Measurements from ENCODE around the gene TEX12.
"Not testable (repeated sequence)": the region's sequence is repeated elsewhere in the genome, so short reads cannot be mapped to it uniquely, and the experiment has no call there.

Gene TEX12

GRCh38 chr11:112165049-112165448, 2.1 kb upstream of the TEX12 start:
- no peak for DNase-seq (ENCODE audit: low read depth)

GRCh38 chr11:112166562-112166961, 610 bp upstream of the TEX12 start:
- no peak for DNase-seq (ENCODE audit: low read depth)

GRCh38 chr11:112172362-112172994, 5.3 kb downstream of the TEX12 start:
- DNase-seq (ENCODE audit: low read depth) = no peak

GRCh38 chr11:112173152-112173551, 6.0 kb downstream of the TEX12 start:
- no peak for DNase-seq (ENCODE audit: low read depth)

GRCh38 chr11:112174789-112175598, 7.8 kb downstream of the TEX12 start, which contains the start of gene BCO2:
BCO2 (plus strand) TSS chr11:112175512; CDS start chr11:112175602, 90 bp downstream.
- peak; percentile 77 for DNase-seq (ENCODE audit: low read depth)

- DNase-seq (ENCODE audit: low read depth) = no peak
Observed at GRCh38 chr11:112175599-112175952, 8.4 kb downstream of the TEX12 start.

GRCh38 chr11:112176077-112176476, 8.9 kb downstream of the TEX12 start:
- DNase-seq (ENCODE audit: low read depth) = no peak

GRCh38 chr11:112177589-112177988, 10.4 kb downstream of the TEX12 start:
- DNase-seq (ENCODE audit: low read depth) = no peak

- no peak for DNase-seq (ENCODE audit: low read depth)
Observed at GRCh38 chr11:112178428-112178827, 11.3 kb downstream of the TEX12 start.

GRCh38 chr11:112178936-112179335, 11.8 kb downstream of the TEX12 start:
- no peak for DNase-seq (ENCODE audit: low read depth)

- no peak for DNase-seq (ENCODE audit: low read depth)
Observed at GRCh38 chr11:112179601-112180000, 12.4 kb downstream of the TEX12 start.

- DNase-seq (ENCODE audit: low read depth) = no peak
Observed at GRCh38 chr11:112182867-112183266, 15.7 kb downstream of the TEX12 start.

- DNase-seq (ENCODE audit: low read depth) = no peak
Observed at GRCh38 chr11:112185883-112186282, 18.7 kb downstream of the TEX12 start.

- no peak for DNase-seq (ENCODE audit: low read depth)
Observed at GRCh38 chr11:112186304-112186703, 19.1 kb downstream of the TEX12 start.

GRCh38 chr11:112195113-112195512, 27.9 kb downstream of the TEX12 start:
- not testable (repeated sequence) for DNase-seq (ENCODE audit: low read depth)

GRCh38 chr11:112195951-112196351, 28.8 kb downstream of the TEX12 start:
- no peak for DNase-seq (ENCODE audit: low read depth)

GRCh38 chr11:112196519-112197087, 29.4 kb downstream of the TEX12 start:
- DNase-seq (ENCODE audit: low read depth) = no peak

- DNase-seq (ENCODE audit: low read depth) = not testable (repeated sequence)
Observed at GRCh38 chr11:112199101-112199500, 31.9 kb downstream of the TEX12 start.

GRCh38 chr11:112200252-112200651, 33.1 kb downstream of the TEX12 start:
- DNase-seq (ENCODE audit: low read depth) = no peak

- DNase-seq (ENCODE audit: low read depth) = no peak
Observed at GRCh38 chr11:112206071-112206470, 38.9 kb downstream of the TEX12 start.

GRCh38 chr11:112210890-112211289, 43.7 kb downstream of the TEX12 start:
- no peak for DNase-seq (ENCODE audit: low read depth)

GRCh38 chr11:112211536-112211935, 44.4 kb downstream of the TEX12 start:
- DNase-seq (ENCODE audit: low read depth) = no peak

- DNase-seq (ENCODE audit: low read depth) = no peak
Observed at GRCh38 chr11:112212290-112212689, 45.1 kb downstream of the TEX12 start.

Measured in stromal cell of bone marrow (primary cell).